DMS114 treated with DMSO at 0.1 percent for 48 hours (cell line): Measurements from ENCODE around the gene MT4.

Experiments used
- DNase-seq: peaks from one replicate; lab custom pipeline; 2025; ENCODE audit not compliant: unreplicated experiment; lab: John Stamatoyannopoulos, UW

The MT4 gene

DNA sequence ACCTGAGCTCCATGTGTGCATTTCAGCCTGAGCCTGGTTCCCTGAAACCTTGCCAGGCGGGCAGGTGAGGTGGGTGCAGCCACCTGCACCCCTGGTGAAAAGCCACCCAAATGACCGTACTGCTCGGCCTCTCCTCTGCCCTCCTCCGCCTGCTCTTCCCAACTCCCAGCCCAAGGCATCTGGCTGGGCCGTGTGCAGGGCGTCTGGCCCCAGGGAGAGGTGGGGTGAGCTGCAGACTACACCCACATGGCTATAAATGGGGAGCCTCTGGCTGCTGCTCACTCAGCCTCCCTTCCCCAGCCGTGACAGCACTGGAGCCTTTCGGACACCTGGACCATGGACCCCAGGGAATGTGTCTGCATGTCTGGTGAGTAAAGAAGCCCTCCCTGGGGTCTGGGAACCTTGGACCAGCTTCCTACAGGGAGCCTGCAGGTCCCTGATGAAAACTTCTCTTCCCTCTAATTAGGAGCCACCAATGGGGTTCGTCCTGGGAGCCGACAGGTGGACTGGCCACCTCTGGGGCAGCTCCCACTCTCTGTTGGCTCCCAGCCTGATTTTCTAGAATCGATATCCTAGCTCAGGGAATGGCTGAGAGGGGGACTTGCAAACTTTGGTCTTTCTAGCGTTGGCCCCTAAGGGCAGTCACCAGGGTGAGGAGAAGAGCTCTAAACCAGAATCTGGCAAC is at the start of gene MT4:
TSS of gene MT4 (plus strand) at position 281 of the 685 bp plus-strand sequence. CDS start at position 337, 56 bp downstream.
- no peak for DNase-seq

DNA sequence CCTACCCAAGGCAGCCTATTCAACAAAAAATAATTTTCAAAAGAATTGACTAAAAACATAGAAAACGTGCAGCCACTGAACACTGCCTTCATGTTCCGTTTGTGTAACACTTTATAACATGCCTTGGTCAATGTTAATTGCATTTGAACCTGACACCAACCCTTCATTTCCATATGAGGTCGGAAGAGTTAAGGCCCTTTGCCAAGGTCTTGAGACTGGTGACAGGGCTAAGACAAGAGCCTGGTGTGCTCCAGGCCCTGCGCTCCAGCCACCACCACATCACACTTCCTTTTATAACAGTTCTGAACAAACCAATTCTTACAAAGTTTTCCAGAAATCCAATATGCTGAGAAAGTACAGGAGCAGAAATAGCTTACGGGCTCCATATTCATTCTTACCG is 49.2 kb upstream of the MT4 start:
- DNase-seq, result no peak

DNA sequence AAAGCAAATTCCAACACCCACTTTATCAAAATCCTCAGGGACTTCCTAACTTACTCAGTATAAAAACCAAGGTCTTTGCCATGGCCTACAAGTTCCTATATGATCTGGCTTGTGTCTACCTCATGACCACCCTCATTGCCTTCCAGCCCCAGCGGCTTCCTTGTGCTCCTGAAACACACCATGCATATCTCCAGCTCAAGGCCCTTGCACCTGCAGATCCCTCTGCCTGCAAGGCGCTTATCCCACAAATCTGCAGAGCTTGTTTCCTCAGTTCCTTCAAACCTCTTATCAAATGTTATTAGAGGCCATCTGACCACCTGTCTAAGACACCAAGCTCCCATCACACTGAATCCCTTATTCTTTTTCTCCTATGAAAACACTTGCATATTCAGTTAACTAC is 47.7 kb upstream of the MT4 start:
- DNase-seq, result no peak

DNA sequence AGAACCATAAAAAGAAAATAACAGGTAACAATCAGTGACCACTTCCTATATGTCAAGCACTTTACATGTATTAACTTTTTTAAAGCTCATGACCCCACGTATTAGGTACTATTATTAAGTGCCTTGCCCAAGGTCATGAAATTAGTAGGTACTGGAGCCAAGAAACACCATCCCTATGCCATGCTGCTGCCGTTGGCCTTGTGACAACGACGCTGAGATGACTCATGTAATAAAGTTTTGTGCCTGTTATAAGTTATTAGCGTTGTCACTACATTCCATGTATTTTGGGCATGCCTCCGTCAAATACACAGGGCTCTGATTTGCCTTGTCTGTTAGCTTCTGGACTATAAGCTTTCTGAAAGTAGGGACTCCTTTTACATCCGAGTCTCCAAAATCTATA is 46.4 kb upstream of the MT4 start:
- no peak for DNase-seq

DNA sequence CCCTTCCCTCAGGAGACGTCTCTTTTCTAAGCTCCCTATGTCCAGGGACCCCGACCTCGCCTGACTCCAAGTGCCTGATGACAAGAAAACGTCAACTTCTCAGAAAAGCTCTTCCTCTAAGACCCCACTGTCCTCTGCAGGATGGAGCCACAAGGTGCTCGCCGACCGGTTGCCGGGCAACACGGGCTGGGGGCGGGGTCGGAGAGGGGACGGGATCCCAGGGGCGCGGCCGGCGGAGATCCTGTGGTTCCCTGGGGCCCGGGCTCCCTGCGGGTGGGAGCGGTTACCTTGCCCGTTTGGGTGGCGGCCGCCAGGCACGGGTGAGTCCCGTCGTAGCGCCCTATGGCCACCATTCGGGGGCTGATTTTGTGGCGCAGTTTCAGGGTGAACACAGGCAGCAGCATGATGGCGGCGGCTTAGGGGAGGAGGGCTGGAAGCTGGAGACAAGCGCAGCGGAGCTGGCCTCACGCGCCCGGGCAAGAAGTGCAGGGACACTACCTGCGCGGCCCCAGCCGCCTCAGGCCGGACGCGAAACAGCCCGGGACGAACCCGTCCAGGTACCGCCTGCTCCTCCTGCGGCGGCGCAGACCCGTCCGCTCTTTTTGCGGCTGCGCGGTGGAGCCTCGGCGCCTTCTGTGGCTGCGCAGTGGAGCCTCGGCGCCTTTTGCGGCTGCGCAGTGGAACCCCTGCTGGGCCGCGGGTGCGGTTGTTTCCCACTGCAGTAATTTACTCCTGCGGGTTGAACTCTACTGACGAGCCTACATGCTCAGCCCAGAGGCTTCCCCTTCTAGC is 45.2 kb upstream of the MT4 start, which contains the start of gene BBS2:
TSS of gene BBS2 (minus strand) at position 566 of the 792 bp plus-strand sequence. CDS start at position 404, 162 bp downstream.
- DNase-seq, result peak; percentile 83

DNA sequence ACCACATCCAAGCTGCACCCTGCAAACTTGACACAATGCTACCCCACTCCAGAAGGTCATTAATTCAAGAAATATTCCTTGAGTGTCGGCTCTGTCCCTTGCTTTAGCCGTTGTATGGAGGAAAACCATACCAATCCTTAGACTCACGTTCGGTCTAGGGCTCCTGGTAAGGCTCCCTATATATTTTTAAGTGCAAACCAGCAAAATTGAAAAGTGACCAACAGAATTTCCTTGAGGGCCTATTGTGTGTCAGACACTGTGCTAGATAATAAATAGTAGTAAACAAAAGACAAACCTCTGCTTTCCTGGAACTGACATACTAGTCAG is 44.7 kb upstream of the MT4 start:
- no peak for DNase-seq

DNA sequence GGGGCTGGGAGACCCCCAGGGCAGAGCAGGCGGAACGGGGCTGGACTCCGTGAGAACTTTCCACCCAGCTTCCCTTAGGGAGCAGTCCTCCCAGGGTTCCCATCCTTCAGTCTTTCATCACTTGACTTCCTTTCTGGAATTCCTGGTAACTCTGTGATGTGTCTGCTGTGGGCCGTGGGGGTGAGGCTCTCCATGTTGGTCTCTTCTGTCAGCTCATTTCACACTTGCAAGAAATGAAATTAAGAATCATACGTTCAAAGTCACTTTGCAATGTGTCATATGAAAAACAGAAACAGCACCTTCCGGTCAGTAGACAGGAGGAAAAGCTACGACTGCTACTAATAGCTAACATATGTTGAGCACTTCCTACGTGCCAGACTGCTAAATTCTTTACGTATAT is 39.6 kb upstream of the MT4 start:
- no peak for DNase-seq

DNA sequence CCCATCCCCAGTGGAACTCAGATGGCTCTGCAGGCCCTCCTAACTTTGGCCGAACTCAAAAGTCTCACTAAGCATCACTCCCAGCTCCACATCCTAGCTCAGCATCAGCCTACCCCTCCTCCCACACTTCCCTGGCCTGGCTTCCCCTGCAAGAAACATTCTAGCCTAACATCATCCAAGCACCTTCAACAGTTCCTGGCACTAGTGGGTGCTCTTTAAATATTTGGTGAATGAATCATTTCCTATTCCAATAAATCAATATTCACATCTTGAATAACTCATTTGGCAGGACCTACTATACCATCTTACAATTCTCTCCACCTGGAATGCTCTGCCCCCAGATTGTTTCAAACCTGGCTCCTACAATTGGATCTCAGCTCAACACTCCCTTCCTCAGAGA is 34.0 kb upstream of the MT4 start:
- DNase-seq, result no peak

DNA sequence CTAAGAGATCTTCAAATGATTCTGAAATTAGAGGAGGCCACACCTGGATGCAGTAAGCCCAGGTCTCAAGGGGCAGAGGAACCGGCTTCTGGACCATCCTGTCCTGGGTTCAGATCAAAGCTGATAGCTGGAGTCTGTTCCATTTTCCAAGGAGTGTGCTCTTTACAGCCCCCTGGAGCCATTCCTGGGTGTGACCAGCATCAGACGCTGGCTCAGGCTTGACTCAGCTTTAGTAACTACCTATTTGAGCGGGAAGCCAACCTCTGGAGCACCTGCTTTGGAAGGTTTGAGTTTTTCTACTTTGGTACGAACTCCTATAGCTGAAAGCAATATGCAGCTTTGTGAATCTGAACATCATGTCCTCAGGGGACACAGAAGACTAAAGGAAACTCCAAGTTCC is 32.2 kb upstream of the MT4 start:
- no peak for DNase-seq

DNA sequence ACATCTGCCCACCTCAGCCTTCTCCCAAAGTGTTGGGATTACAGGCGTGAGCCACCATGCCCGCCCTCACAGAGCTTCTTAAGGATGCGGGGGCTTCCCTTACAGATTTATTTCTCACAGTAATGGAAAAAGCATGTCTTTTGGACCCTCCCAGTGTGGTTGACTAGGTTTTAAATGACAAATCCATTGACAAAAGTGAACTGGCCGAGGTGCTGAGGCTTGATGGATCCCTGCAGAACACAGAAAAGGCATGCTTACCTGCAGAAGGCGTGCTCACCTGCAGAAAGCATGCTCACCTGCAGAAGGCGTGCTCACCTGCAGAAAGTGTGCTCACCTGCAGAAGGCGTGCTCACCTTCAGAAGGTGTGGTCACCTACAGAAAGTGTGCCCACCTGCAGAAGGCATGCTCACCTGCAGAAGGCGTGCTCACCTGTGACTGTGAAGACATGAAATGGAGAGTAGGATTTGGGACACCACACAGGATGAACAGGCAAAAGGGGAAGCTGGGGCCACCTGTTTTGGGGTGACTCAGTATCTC is 30.0 kb upstream of the MT4 start:
- DNase-seq, result no peak

DNA sequence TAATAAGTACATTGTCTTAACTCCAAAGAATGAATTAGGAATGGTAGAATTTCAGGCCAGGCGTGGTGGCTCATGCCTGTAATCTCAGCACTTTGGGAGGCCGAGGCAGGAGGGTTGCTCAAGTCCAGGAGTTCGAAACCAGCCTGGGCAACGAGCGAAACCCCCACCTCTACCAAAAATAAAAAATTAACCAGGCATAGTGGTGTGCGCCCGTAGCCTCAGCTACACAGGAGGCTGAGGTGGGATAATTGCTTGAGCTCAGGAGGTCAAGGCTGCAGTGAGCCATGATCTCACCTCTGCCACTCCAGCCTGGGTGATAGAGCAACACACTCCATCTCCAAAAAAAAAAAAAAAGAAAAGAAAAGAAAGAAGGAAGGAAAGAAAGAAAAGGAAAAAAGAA is 26.5 kb upstream of the MT4 start:
- DNase-seq, result no peak

DNA sequence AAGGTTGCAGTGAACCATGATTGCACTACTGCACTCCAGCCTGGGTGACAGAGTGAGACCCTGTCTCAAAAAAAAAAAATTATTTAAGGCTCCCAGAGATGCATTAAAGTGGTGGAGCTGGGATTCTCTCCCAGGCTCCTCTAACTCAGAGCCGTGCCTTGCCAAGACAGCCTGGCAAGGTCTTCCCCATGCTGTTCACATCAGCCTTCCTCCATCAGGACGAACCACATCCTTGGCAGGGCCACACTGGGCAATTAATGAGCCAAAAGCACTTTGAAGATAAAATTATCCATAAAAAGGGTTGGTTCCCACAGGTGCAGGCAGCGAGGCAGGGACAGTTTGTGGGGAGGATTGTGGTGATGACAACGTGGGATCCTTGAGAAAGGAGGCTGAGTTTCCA is 25.2 kb upstream of the MT4 start:
- no peak for DNase-seq

DNA sequence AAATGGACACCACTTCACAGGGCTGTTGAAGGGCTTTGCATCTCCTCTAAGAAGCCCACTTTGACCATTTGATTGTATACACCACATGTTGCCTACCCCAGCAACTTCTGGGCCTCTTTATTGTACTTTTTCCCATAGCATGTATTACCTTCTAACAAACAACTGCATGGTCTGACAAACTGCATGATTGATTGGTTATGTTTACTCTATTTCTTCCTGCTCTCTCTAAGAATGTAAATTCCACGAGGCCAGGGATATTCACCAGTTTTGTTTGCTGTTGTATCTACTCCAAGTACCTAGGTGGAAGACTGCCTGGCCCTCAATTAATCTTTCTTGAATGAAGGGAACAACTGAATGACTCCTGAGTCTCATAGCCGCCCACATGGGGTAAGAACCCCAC is 22.8 kb upstream of the MT4 start:
- no peak for DNase-seq

DNA sequence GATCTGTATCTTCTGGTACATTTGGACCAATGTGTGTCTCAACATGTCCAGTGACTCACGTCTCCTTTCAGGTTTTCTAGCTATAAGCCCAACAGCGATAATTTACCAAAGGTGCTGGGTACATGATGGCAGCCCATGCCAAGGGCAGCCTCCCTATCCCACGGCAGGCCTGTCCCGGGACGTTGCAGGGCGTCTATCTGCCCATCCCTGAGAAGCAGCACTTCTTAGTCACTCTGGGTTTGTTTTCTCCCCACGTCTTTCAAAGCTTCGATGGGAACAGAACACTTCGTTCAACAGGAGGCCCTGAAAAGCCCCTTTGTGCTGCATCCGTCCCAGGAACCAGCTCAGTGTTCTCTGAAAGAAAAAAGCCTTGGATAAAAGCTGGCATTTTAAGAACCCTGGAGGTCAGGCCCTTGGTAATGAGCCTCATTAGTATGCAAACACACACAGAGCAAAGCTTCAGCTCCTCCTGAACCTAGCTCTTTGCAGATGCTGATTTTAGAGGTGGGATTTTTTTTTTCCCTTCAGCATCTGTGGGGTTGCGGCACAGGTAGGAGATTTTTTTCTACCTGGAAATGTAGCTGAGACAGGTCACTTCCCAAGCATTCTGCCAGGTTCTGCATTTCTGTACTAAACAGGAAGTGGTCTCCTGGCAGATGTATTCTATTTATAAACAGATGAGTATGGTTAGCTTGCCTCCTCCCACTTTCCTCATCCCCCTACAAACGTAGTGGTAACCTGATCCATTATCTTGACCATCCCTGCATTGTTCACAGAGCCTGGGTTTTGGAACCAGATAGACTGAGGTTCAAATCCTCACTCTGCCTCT is 17.5 kb upstream of the MT4 start:
- DNase-seq, result no peak

DNA sequence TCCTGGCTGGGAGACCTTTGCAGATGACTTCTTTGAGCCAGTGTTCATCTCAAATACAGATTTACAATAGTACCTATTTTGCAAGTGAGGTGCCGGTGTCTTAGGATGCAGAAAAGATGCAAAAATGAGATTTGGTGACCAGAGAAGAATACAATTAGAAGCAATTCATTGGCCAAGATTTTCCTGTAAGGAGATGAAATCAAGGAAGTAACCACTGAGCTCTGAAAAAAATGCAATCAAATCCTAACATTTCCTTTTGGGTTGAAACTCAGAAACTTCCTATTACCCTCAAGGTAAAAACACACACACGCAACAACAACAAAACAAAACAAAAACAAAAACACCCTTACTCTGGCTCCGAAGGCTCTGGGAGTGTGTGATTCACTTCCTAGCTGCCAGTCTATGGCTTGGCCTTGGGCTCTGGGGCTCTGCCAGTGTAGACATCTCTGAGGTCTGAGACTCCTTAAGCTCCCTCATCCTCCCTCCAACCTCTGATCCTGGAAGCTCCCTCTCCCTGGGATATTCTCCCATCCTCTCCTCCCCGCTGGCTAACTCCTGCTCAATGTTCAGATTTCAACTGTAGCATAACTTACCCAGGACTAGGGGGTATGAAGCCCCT is 16.8 kb upstream of the MT4 start:
- DNase-seq, result no peak

DNA sequence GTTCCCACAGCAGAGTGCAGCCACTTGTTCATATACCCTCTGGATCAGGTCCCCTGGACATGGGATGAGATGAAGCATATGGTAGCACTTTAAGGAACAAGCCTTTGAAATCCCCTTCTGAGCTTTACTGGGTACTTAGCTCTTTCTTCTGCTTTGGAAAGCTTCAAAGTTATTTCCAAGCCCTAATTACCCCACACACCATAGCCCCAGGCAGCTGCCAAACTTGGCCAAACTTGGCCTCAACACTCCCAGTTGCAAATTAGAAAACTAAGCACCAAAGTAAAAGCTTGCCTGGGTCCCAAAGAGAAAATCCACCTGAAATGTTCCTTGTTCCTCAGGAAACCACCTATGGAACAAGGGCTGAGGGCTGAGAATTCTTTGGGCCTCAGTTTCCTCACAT is 15.7 kb upstream of the MT4 start:
- DNase-seq, result no peak

DNA sequence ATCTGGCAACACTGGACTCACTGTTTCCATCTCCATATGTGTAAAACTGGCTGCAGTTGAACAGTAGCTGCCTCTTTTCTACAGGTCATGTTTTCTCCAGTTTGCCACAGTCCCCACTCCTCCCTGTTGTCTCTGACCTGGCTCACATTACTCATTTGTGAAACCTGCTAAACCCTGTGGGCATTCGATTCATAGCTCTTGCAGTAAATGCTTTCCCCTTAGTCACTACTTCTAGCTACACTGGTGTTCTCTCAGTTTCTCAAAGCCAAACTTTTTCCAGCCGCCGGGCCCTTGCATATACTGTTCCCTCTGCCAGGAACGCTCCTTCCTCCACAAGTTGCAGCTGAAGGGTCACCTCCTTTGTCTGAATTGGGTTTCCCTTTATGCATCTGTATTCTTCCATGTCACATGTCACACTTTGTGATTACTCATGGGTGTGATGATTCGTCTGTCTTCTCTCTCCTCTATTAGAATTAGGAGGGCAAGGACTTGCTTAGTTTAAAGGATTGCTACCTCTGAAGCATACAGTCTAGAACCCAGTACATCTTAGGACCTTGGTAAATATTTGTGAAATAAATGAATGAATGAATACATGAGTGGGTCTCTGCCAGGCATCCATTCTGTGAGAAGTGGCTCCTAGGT is 15.0 kb upstream of the MT4 start:
- DNase-seq, result no peak

DNA sequence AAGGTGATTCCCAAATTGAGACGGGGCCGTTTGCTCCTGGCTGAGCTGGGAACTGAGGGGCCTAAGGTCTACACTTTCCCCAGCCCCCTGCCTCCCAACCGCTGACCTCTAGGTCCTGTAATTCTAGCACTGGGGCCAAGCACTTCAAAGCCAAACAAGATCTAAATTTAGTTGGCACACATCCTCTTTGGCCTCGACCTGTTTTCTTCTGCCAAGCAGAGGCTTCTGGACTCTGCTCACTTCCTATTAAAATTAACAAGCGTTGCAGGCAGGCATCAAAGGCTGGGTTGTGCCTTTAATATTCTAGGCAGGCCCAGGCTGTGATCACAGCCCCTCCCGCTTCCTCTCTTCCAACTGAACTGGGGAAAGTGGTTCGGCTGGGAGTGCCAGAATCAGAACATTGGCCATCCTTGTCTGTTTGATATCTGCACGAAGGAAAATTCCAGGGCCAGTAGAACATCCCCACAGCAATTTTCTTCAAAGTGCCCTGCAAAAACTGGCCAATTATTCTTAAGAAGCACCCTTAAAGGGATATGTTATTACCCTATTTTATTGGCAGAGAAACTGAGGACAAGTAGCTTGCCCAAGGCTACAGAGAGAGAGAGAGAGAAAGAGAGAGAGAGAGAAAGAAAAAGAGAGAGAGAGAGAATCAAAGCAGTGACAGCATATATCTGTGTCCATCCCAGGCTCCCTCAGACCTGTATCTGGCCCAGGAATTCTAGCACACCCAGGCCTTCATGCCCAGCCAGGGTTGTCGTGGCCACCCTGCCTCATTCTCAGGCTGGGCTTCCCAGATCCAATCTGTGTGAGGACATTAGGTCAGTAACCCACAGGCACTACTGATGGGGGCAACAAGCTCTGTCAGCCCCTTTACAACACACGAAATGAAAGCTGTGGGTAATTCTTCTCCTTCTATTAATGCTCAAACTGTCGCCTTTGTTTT is 12.8 kb upstream of the MT4 start:
- DNase-seq, result no peak

DNA sequence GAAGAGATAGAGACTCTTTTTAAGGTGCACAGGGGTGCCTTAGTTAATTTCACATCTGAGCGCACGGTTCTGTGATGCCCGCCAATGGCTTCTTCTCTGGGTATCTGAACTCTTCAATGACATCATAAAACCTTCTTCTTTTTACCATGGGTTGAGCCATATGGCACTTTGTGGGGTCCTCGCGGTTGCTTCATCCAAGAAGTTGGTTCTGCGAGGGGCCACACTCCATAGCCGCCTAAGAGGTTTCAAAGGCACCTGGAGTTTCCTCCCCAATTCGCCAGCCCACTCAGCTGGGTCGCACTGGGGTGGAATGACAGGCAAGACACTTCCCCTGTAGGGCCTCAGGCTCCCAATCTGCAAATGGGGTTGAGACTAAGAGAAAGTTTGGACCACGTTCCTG is 10.4 kb upstream of the MT4 start:
- DNase-seq, result no peak
